Stimulated activated effector memory CD8-positive, alpha-beta T cell treated with anti-CD3 and anti-CD28 coated beads, Interleukin-12 subunit alpha, Interleukin-12 subunit beta, amount 100 ng/mL, for 72 hours (primary cell): ENCODE data around the gene CACNA1A.
A peak's percentile ranks its signal among the peaks of the same experiment; 100 is the strongest.

Source experiments
- ATAC-seq: fragments of 150-1000 bp; cut with Tn5 transposase; 2 replicates; pipeline ENCODE4 v1.10.0; 2021
- DNase-seq, 2 donors: peaks; one replicate each; pipeline ENCODE4 v3.0.0; 2021 to 2022; ENCODE audit warnings: low spot score in 2 of 2
- H3K27ac Mint-ChIP-seq: one replicate; pipeline ENCODE4 v1.8.0; 2022; ENCODE audit warnings: mild to moderate bottlenecking, mixed read lengths
- H3K36me3 Mint-ChIP-seq: one replicate; pipeline ENCODE4 v1.8.0; 2022; ENCODE audit warnings: mild to moderate bottlenecking, mixed read lengths
- H3K4me1 Mint-ChIP-seq: one replicate; pipeline ENCODE4 v1.8.0; 2022; ENCODE audit warnings: mixed read lengths
- H3K4me3 Mint-ChIP-seq: one replicate; pipeline ENCODE4 v1.8.0; 2022; ENCODE audit warnings: mild to moderate bottlenecking, mixed read lengths
- H3K9me3 Mint-ChIP-seq: one replicate; pipeline ENCODE4 v1.8.0; 2022; ENCODE audit warnings: mixed read lengths

The CACNA1A gene

GRCh38 chr19:13240312-13241022 lies 265.8 kb downstream of the CACNA1A start:
- peak overlapping the region; percentile 61 for H3K27ac Mint-ChIP-seq
- ATAC-seq: no peak
- peak overlapping the region; percentile 70 for H3K4me3 Mint-ChIP-seq

GRCh38 chr19:13238891-13239534 lies 267.3 kb downstream of the CACNA1A start:
- Mint-ChIP-seq H3K9me3 (peaks cover 4% of the 10 kb centered on the region), H3K4me1 (peaks cover 43% of the 10 kb centered on the region), H3K27ac (peak overlapping the region; percentile 26), H3K36me3 (no peaks in the 10 kb centered on the region), H3K4me3 (no peak overlapping the region)
- ATAC-seq (no peak), DNase-seq (no peak)

More at GRCh38 chr19:13240312-13241022, 265.8 kb downstream of the CACNA1A start:
- Mint-ChIP-seq H3K36me3 (no peaks in the 10 kb centered on the region), H3K9me3 (peaks cover 4% of the 10 kb centered on the region), H3K4me1 (peaks cover 29% of the 10 kb centered on the region)
- DNase-seq: no peak

- Mint-ChIP-seq H3K9me3 (peaks cover 4% of the 10 kb centered on the region), H3K36me3 (no peaks in the 10 kb centered on the region), H3K4me3 (peak overlapping the region; percentile 53), H3K27ac (peak overlapping the region; percentile 81), H3K4me1 (peaks cover 16% of the 10 kb centered on the region)
- DNase-seq (peak; percentile 65 to 79), ATAC-seq (peak; percentile 77)
These were observed 271.8 kb downstream of the CACNA1A start for GRCh38 chr19:13234518-13234917.

- peaks cover 16% of the 10 kb centered on the region for H3K4me1 Mint-ChIP-seq
- H3K27ac Mint-ChIP-seq: no peak overlapping the region
- H3K9me3 Mint-ChIP-seq: peaks cover 4% of the 10 kb centered on the region
- ATAC-seq (no peak), DNase-seq (no peak)
- no peaks in the 10 kb centered on the region for H3K36me3 Mint-ChIP-seq
- no peak overlapping the region for H3K4me3 Mint-ChIP-seq
These were observed 274.6 kb downstream of the CACNA1A start for GRCh38 chr19:13231663-13232062.

GRCh38 chr19:13229246-13229645 lies 277.0 kb downstream of the CACNA1A start:
- Mint-ChIP-seq H3K4me1 (peaks cover 1% of the 10 kb centered on the region), H3K9me3 (no peaks in the 10 kb centered on the region), H3K27ac (no peak overlapping the region), H3K36me3 (no peaks in the 10 kb centered on the region), H3K4me3 (no peak overlapping the region)
- no peak for DNase-seq
- no peak for ATAC-seq

- no peak overlapping the region for H3K27ac Mint-ChIP-seq
These were observed 277.7 kb downstream of the CACNA1A start for GRCh38 chr19:13228561-13228960.

GRCh38 chr19:13226983-13227382 lies 279.3 kb downstream of the CACNA1A start:
- no peak overlapping the region for H3K4me3 Mint-ChIP-seq
- H3K36me3 Mint-ChIP-seq: no peaks in the 10 kb centered on the region
- DNase-seq (no peak), ATAC-seq (no peak)
- H3K4me1 Mint-ChIP-seq: no peaks in the 10 kb centered on the region
- H3K27ac Mint-ChIP-seq: no peak overlapping the region
- no peaks in the 10 kb centered on the region for H3K9me3 Mint-ChIP-seq

More at GRCh38 chr19:13228561-13228960, 277.7 kb downstream of the CACNA1A start:
- Mint-ChIP-seq H3K36me3 (no peaks in the 10 kb centered on the region), H3K9me3 (no peaks in the 10 kb centered on the region), H3K4me1 (no peaks in the 10 kb centered on the region), H3K4me3 (no peak overlapping the region)
- ATAC-seq (no peak), DNase-seq (no peak)

- no peak overlapping the region for H3K27ac Mint-ChIP-seq
- H3K36me3 Mint-ChIP-seq: no peaks in the 10 kb centered on the region
- ATAC-seq (no peak), DNase-seq (no peak)
- peaks cover under 1% of the 10 kb centered on the region for H3K4me1 Mint-ChIP-seq
- H3K4me3 Mint-ChIP-seq: no peak overlapping the region
- H3K9me3 Mint-ChIP-seq: no peaks in the 10 kb centered on the region
These were observed 280.1 kb downstream of the CACNA1A start for GRCh38 chr19:13225973-13226865.

- no peak overlapping the region for H3K27ac Mint-ChIP-seq
- DNase-seq: no peak
- H3K36me3 Mint-ChIP-seq: no peaks in the 10 kb centered on the region
- H3K4me1 Mint-ChIP-seq: peaks cover 7% of the 10 kb centered on the region
- no peaks in the 10 kb centered on the region for H3K9me3 Mint-ChIP-seq
- no peak for ATAC-seq
- H3K4me3 Mint-ChIP-seq: no peak overlapping the region
These were observed 281.2 kb downstream of the CACNA1A start for GRCh38 chr19:13225085-13225484.

- Mint-ChIP-seq H3K9me3 (no peaks in the 10 kb centered on the region), H3K36me3 (no peaks in the 10 kb centered on the region), H3K27ac (no peak overlapping the region), H3K4me3 (no peak overlapping the region), H3K4me1 (peaks cover 16% of the 10 kb centered on the region)
- DNase-seq (no peak), ATAC-seq (no peak)
These were observed 285.4 kb downstream of the CACNA1A start for GRCh38 chr19:13220847-13221246.

GRCh38 chr19:13215572-13216380 lies 290.5 kb downstream of the CACNA1A start:
- Mint-ChIP-seq H3K27ac (peak overlapping the region; percentile 63), H3K4me3 (peak overlapping the region; percentile 73), H3K9me3 (no peaks in the 10 kb centered on the region), H3K36me3 (no peaks in the 10 kb centered on the region), H3K4me1 (peaks cover 26% of the 10 kb centered on the region)
- DNase-seq (peak in 1 of 2 donors; percentile 58), ATAC-seq (peak; percentile 75)

- no peak for DNase-seq
- H3K27ac Mint-ChIP-seq: no peak overlapping the region
- ATAC-seq: no peak
- H3K36me3 Mint-ChIP-seq: no peaks in the 10 kb centered on the region
- H3K4me1 Mint-ChIP-seq: peaks cover 24% of the 10 kb centered on the region
- H3K4me3 Mint-ChIP-seq: no peak overlapping the region
- no peaks in the 10 kb centered on the region for H3K9me3 Mint-ChIP-seq
These were observed 292.1 kb downstream of the CACNA1A start for GRCh38 chr19:13214036-13214730.

GRCh38 chr19:13212759-13213330 lies 293.4 kb downstream of the CACNA1A start:
- H3K36me3 Mint-ChIP-seq: no peaks in the 10 kb centered on the region
- H3K4me3 Mint-ChIP-seq: no peak overlapping the region
- ATAC-seq (peak; percentile 58), DNase-seq (peak; percentile 53 to 82)
- peaks cover 30% of the 10 kb centered on the region for H3K4me1 Mint-ChIP-seq
- H3K9me3 Mint-ChIP-seq: no peaks in the 10 kb centered on the region
- H3K27ac Mint-ChIP-seq: peak overlapping the region; percentile 15
